GM13976 (cell line): ENCODE measurements around the gene PRAMEF4.
"Not testable (repeated sequence)": the region's sequence is repeated elsewhere in the genome, so short reads cannot be mapped to it uniquely, and the experiment has no call there.

Experiments
- DNase-seq: peaks from one replicate; pipeline ENCODE4 v3.0.0; 2012; ENCODE audit warnings: low spot score
- CTCF ChIP-seq: IDR thresholded peaks from 2 replicates; pipeline ENCODE4 v1.5.1; 2012; ENCODE audit warnings: borderline replicate concordance, mild to moderate bottlenecking; ENCODE audit not compliant: insufficient read depth; ENCODE audit errors: extremely low read depth, missing control alignments, control extremely low read depth
- in situ Hi-C: fragments of 300-500 bp; cut with MboI; formaldehyde crosslinking; loops from one replicate; pipeline ENCODE4 v1.12.0; 2022; ENCODE audit warnings: low sequenced_read_pairs, mixed read lengths, inconsistent platforms; ENCODE audit not compliant: unreplicated experiment

Gene PRAMEF4

GRCh38 chr1:12886101-12886500 lies at the start of gene PRAMEF4:
Gene PRAMEF4 (minus strand): TSS chr1:12886201. CDS start chr1:12883394, 2,807 bp downstream.
- in situ Hi-C loops, DNase-seq: not testable (repeated sequence)

DNA sequence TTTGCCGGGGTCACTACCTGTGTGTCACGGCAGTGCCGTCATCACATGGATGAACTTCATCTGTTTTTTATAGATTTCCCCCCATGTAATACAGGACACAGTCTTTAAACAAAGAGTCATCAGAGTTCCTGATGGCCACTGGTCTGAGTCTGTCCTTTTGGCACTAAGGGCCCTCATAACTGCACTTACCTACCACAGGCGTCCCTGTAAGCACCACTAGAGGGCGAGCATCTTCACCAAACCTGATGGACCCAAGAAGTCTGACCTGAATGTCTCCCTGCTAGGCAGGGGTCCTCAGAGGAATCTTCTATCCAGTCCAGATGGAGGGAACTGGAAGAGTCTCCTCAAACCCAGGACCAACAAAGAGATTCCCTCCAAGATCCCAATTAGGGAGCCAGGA lies 38.4 kb upstream of the PRAMEF4 start:
- DNase-seq: not testable (repeated sequence)

DNA sequence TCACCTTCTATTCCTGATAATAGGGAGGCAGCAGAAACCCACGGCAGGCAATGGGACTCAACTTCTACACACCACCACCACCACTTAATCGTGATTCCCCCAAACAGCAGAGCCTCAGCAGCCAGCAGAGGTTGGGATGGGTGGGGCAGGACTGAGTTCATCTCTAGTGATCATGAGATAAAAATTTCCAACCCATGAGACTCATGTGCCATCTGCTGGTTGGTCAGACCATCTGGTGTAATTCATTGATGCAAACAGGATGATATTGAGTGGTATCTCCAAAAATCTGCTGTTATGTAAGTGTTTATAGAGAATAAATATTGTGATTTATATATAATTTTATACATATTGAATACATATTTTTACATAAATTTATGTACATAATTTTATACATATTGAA lies 35.7 kb upstream of the PRAMEF4 start:
- in situ Hi-C loops, DNase-seq: not testable (repeated sequence)

More for the DNA sequence above, 38.4 kb upstream of the PRAMEF4 start:
- in situ Hi-C loops: not testable (repeated sequence)

GRCh38 chr1:12916310-12916709 lies 30.3 kb upstream of the PRAMEF4 start, which contains the start of gene PRAMEF7:
Gene PRAMEF7 (plus strand): TSS chr1:12916610. CDS start chr1:12917693, 1,083 bp downstream.
- in situ Hi-C loops: not testable (repeated sequence)

DNA sequence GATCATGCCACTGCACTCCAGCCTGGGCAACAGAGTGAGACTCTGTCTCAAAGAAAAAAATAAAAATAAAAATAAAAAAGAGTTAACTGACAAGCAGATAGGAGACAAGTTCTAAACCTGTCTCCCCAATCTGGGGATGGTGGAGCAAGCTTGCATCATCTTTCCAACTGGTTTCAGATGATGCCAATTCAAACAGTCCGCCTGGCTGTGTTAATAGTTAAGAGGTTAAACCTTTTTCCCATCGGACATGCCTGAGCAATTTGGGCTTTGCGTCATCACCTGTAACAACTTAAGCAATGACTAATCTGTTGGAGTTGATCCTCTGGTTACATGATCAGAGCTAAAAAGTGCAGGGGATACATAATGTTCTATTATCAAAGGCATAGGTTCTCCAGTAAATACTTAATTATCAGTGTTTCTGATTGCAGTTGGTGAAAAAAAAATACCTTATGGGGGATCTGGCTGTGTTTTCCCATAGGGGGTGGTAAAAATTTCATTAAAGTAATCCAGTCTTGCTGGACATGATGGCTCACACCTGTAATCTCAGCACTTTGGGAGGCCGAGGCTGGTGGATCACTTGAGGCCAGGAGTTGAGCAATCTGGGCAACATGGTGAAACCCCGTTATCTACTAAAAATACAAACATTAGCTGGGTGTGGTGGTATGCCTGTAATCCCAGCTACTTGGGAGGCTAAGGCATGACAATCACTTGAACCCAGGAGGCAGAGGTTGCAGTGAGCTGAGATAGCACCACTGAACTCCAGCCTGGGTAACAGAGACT lies 18.0 kb upstream of the PRAMEF4 start:
- DNase-seq, in situ Hi-C loops: not testable (repeated sequence)

More at GRCh38 chr1:12916310-12916709, 30.3 kb upstream of the PRAMEF4 start, which contains the start of gene PRAMEF7:
- DNase-seq: not testable (repeated sequence)

DNA sequence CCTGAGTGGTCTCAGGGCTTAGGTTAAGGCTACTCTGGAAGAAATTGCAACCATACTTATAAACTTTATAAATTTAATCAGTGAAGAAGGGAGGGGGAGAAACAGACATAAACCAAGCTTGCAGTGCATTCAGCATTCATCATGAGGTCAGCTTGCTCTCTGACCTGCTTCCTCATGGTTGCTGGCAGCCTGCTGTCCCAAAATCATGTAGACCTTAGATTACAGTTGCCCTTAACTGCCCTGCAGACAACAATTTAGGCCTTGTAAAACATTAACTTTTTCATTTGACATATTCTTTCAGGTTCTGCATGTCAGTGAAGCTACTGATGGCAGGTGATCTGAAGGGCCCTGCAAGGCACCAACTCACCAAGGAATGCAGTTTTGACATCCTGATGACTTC lies 13.2 kb upstream of the PRAMEF4 start:
- in situ Hi-C loops, DNase-seq: not testable (repeated sequence)

GRCh38 chr1:12898170-12898569 lies 12.2 kb upstream of the PRAMEF4 start, which contains the start of gene PRAMEF10:
Gene PRAMEF10 (minus strand): TSS chr1:12898270. CDS start chr1:12895847, 2,423 bp downstream.
- in situ Hi-C loops, DNase-seq: not testable (repeated sequence)

DNA sequence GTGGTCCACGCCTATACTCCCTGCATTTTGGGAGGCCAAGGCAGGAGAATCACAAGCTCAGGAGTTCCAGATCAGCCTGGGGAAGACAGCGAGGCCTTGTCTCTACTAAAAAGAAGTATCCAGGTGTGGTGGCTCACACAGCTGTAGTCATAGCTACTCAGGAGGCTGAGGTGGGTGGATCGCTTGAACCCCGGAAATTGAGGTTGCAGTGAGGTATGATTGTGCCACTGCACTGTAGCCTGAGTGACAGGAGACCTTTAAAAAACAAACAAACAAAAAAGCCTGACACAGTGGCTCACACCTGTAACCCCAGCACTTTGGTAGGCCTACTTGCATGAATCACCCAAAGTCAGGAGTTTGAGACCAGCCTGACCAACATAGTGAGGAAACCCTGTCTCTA lies 7.5 kb downstream of the PRAMEF4 start:
- in situ Hi-C loops, DNase-seq: not testable (repeated sequence)

GRCh38 chr1:12863131-12863880 lies 22.7 kb downstream of the PRAMEF4 start:
- DNase-seq, in situ Hi-C loops: not testable (repeated sequence)

DNA sequence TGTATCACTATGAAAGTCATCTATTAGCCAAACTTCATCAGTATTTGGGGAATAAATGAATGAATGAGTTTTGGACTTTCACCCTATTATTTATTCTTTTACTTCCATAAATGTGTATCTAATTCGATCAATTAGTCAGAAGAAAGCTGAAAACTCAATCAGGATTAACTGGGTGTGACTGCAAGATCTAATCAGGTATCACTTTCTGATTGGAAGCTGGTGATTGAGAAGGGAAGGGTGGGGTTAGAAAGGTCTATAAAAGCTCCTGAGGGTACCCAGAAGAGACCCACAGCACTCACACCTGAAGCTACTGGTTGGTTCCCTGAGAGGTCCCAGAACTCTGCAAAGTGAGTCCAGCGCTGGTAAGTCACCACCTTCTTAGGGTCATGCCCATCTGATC lies 29.2 kb downstream of the PRAMEF4 start, which contains the start of gene PRAMEF2:
PRAMEF2 (plus strand) TSS at position 301 of the 400 bp plus-strand sequence. CDS start 1,924 bp downstream, outside the sequence.
- DNase-seq, in situ Hi-C loops: not testable (repeated sequence)

GRCh38 chr1:12851779-12852178 lies 34.2 kb downstream of the PRAMEF4 start:
- DNase-seq: no peak
- in situ Hi-C loops: no loop called here
- TF ChIP-seq CTCF: no peak

GRCh38 chr1:12848620-12849019 lies 37.4 kb downstream of the PRAMEF4 start, which contains the start of gene HNRNPCL1:
Gene HNRNPCL1 (minus strand): TSS chr1:12848720. CDS start chr1:12848289, 431 bp downstream.
- DNase-seq, in situ Hi-C loops: not testable (repeated sequence)

DNA sequence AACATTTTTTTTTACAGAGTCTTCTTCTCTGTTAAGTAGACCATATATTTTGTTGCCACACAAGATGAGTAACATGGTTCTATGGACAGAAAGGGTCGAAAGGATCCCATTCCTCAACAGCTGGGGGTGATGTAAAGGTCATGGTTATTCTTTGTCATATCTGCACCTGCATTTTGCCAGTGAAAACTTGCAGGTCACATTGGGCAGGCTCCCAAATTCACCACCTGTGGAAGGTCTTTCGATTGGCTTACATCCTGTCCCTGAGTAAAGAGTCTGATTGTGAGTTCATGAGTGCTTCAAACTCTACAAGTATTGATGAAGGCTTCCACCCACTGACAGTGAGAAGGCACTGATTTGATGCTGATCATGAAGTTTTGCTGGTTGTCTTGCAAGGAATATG lies 52.8 kb downstream of the PRAMEF4 start:
- DNase-seq, in situ Hi-C loops: not testable (repeated sequence)

- in situ Hi-C loops, DNase-seq: not testable (repeated sequence)
These were observed 54.7 kb downstream of the PRAMEF4 start, which contains the start of gene PRAMEF11 for GRCh38 chr1:12831310-12831709. Gene PRAMEF11 (minus strand): TSS chr1:12831410. CDS start chr1:12828789, 2,621 bp downstream.
